Endothelial cell of umbilical vein (primary cell): Measurements from ENCODE around the gene GPR32. TPM values are rescaled to one million over a fixed set of nuclear protein-coding genes. Genes with fewer than 3 reads are reported as not detected.

Experiments used
- BruUV-seq: library from RNA; stranded (reverse); fragments of 400-500 nt; replicated peaks from 2 replicates; lab custom pipeline; 2021; lab: Mats Ljungman, UMichigan
- CTCF ChIA-PET: fragments of 300-600, 350-600 bp; sonication (Branson Sonifier 250); formaldehyde crosslinking; loops from one replicate; lab custom pipeline; 2021; ENCODE audit warnings: antibody characterized with exemption, inconsistent platforms; lab: Charles Lee
- POLR2A ChIA-PET: fragments of 300-600, 350-600 bp; sonication (Branson Sonifier 250); formaldehyde crosslinking; loops from one replicate; lab custom pipeline; 2021; ENCODE audit warnings: antibody characterized with exemption, inconsistent platforms; lab: Charles Lee
- DNase-seq: peaks from one replicate; pipeline ENCODE4 v3.0.0-alpha.2; 2011; ENCODE audit warnings: low read depth, low spot score
- FAIRE-seq: peaks from 2 replicates; lab custom pipeline; 2011; peaks lifted over from hg19 to GRCh38; lab: Jason Lieb, UNC
- H2AFZ ChIP-seq: 2 replicates; pipeline ENCODE4 v1.6.0; 2012; ENCODE audit warnings: low read depth, low read length, control low read depth, inconsistent platforms
- H3K27ac ChIP-seq: 2 replicates; pipeline ENCODE4 v1.5.1; 2011; ENCODE audit warnings: low read depth, mild to moderate bottlenecking, control low read depth, low read length, moderate library complexity; ENCODE audit not compliant: insufficient read depth
- H3K27me3 ChIP-seq, 2 experiments: 2 replicates each; pipeline versions ENCODE4 v1.6.0 to v1.6.1; 2011; ENCODE audit warnings: low read length in 2 of 2, mixed read lengths in 1 of 2; ENCODE audit not compliant: control insufficient read depth in 2 of 2, insufficient read depth in 2 of 2
- H3K36me3 ChIP-seq, 2 experiments: 2 replicates in 1 of 2; 3 replicates in 1 of 2; pipeline ENCODE4 v1.5.1; 2011; ENCODE audit warnings: low read length in 2 of 2, mild to moderate bottlenecking in 1 of 2, moderate library complexity in 1 of 2; ENCODE audit not compliant: control insufficient read depth in 2 of 2, insufficient read depth in 2 of 2; ENCODE audit errors: extremely low read depth in 1 of 2
- H3K4me1 ChIP-seq: 3 replicates; pipeline ENCODE4 v1.5.1; 2011; ENCODE audit warnings: mild to moderate bottlenecking, low read length; ENCODE audit not compliant: control insufficient read depth, insufficient read depth; ENCODE audit errors: extremely low read depth
- H3K4me2 ChIP-seq: 2 replicates; pipeline ENCODE4 v1.6.1; 2011; ENCODE audit warnings: low read length, control low read depth, mixed read lengths; ENCODE audit not compliant: insufficient read depth
- H3K4me3 ChIP-seq, 3 experiments: fragments of 200-600 bp in 1 of 3; sonication (generic), shearing (Covaris generic) in 1 of 3; replicated peaks in 1 of 3; 2 replicates each; pipeline ENCODE4 v1.5.1; 2011 to 2016; ENCODE audit warnings: control low read depth in 3 of 3, low read length in 3 of 3, mild to moderate bottlenecking in 2 of 3, inconsistent platforms in 1 of 3, low read depth in 1 of 3, moderate library complexity in 1 of 3; ENCODE audit not compliant: insufficient read depth in 1 of 3
- H3K79me2 ChIP-seq: 2 replicates; pipeline ENCODE4 v1.6.0; 2012; ENCODE audit warnings: low read length, inconsistent platforms; ENCODE audit not compliant: control insufficient read depth, insufficient read depth
- H3K9ac ChIP-seq: replicated peaks from 2 replicates; pipeline ENCODE3; 2011; ENCODE audit warnings: low read length, control low read depth; ENCODE audit not compliant: insufficient read depth; ENCODE audit errors: extremely low read depth
- H3K9me1 ChIP-seq: replicated peaks from 3 replicates; pipeline ENCODE4 v1.6.0; 2011; ENCODE audit warnings: mild to moderate bottlenecking, low read length; ENCODE audit not compliant: control insufficient read depth, insufficient read depth; ENCODE audit errors: extremely low read depth
- H3K9me3 ChIP-seq: replicated peaks from 2 replicates; pipeline ENCODE4 v1.5.1; 2012; ENCODE audit warnings: low read length, inconsistent platforms; ENCODE audit not compliant: control insufficient read depth, insufficient read depth
- H4K20me1 ChIP-seq: replicated peaks from 2 replicates; pipeline ENCODE3; 2011; ENCODE audit warnings: mild to moderate bottlenecking, low read length; ENCODE audit not compliant: control insufficient read depth, insufficient read depth; ENCODE audit errors: extremely low read depth
- CTCF ChIP-seq, 2 donors: IDR thresholded peaks; 1 replicate in 1 of 2; 2 replicates in 1 of 2; pipeline ENCODE4 v1.5.1; 2011; ENCODE audit warnings: low read length in 2 of 2, mild to moderate bottlenecking in 2 of 2, moderate library complexity in 2 of 2, control low read depth in 1 of 2, inconsistent platforms in 1 of 2, low read depth in 1 of 2; ENCODE audit not compliant: insufficient read depth in 1 of 2; ENCODE audit errors: extremely low read depth in 1 of 2
- EZH2 ChIP-seq: IDR thresholded peaks from 2 replicates; pipeline ENCODE4 v1.6.1; 2012; ENCODE audit warnings: borderline replicate concordance, low read depth, mild to moderate bottlenecking, moderate library complexity, low read length, inconsistent platforms; ENCODE audit not compliant: severe bottlenecking
- FOS ChIP-seq: IDR thresholded peaks from 2 replicates; pipeline ENCODE4 v1.6.1; 2011; ENCODE audit warnings: mild to moderate bottlenecking, low read length, moderate library complexity, borderline replicate concordance; ENCODE audit not compliant: insufficient read depth
- GATA2 ChIP-seq: IDR thresholded peaks from 2 replicates; pipeline ENCODE4 v1.7.0; 2011; ENCODE audit warnings: low read depth, mild to moderate bottlenecking, moderate library complexity, mixed read lengths, low read length; ENCODE audit not compliant: insufficient read length, insufficient read depth
- JUN ChIP-seq: IDR thresholded peaks from 2 replicates; pipeline ENCODE4 v1.6.1; 2011; ENCODE audit warnings: borderline replicate concordance, low read depth; ENCODE audit not compliant: insufficient read length, insufficient read depth
- MAX ChIP-seq: IDR thresholded peaks from 2 replicates; pipeline ENCODE4 v1.6.1; 2011; ENCODE audit not compliant: insufficient read depth, insufficient read length
- MYC ChIP-seq: IDR thresholded peaks from one replicate; pipeline ENCODE4 v1.6.1; 2011; ENCODE audit warnings: mild to moderate bottlenecking, low read depth, low read length
- POLR2A ChIP-seq: IDR thresholded peaks from 2 replicates; pipeline ENCODE4 v1.6.1; 2012; ENCODE audit warnings: low read depth, mild to moderate bottlenecking, control low read depth, low read length
- POLR2AphosphoS5 ChIP-seq: IDR thresholded peaks from 2 replicates; pipeline ENCODE4 v1.6.1; 2012; ENCODE audit warnings: low read depth, mild to moderate bottlenecking, control low read depth, low read length, moderate library complexity; ENCODE audit not compliant: insufficient read depth
- dilution Hi-C: fragments of 300-500 bp; cut with MboI; formaldehyde crosslinking; loops from one replicate; pipeline ENCODE4 v1.15.0; 2019; ENCODE audit warnings: low sequenced_read_pairs; ENCODE audit not compliant: extremely low pct_ligation_motif_present
- intact Hi-C: fragments of 100-400 bp; cut with micrococcal nuclease; formaldehyde crosslinking; loops from one replicate; pipeline ENCODE4 v1.10.0; 2022
- polyA plus RNA-seq, 4 experiments: library from polyadenylated mRNA; depleted of rRNA in 3 of 4; stranded (reverse) in 3 of 4; unstranded in 1 of 4; fragments of >200 nt; gene quantifications; 2 replicates each; pipeline versions ENCODE4 v1.2.1 to v1.2.3, GENCODE V29; 2011 to 2012; ENCODE audit warnings: missing spikeins in 1 of 4
- total RNA-seq: library from RNA; stranded (reverse); gene quantifications from 2 replicates; pipeline ENCODE4 v1.2.3, GENCODE V29; 2021

The GPR32 gene
- total and polyA plus RNA-seq, 2 donors (not counting 3 experiments of a cell fraction or from before 2014, with no cell fraction given), result not detected

GRCh38 chr19:50723069-50723468 is 47.2 kb upstream of the GPR32 start, which contains the start of gene CLEC11A:
CLEC11A (plus strand) TSS chr19:50723364; CDS start chr19:50723526, 162 bp downstream.
- FAIRE-seq, result peak; percentile 55

More at GRCh38 chr19:50723069-50723468, 47.2 kb upstream of the GPR32 start, which contains the start of gene CLEC11A:
- POLR2A ChIA-PET, result no interaction called here
- CTCF ChIA-PET, result interaction anchor here (1.0 to 3.4 kb wide), 5 partner anchors 18 to 185 kb away, joined by 4 to 20 read pairs (median 5); no protein-coding TSS in a partner anchor
- intact Hi-C loops, result loop anchor here (5.0 kb wide), 3 partner anchors 116 to 396 kb away; partner anchors contain the start of gene KCNC3
- H3K36me3 ChIP-seq, result no peaks in the 10 kb centered on the region
- TF ChIP-seq FOS (no peak), GATA2 (no peak), POLR2A (no peak), POLR2AphosphoS5 (no peak), MAX (no peak), CTCF (IDR thresholded peaks at IDR 0.05; ENCODE audit: extremely low read depth in 1 of 2, insufficient read depth in 1 of 2, low read depth in 1 of 2, low read length in 2 of 2) (no peak), EZH2 (no peak), JUN (no peak), MYC (no peak)
- DNase-seq, result no peak
- H2AFZ ChIP-seq, result peak within 1 kb of the TSS; percentile 72
- no peak within 1 kb of the TSS for H3K9ac ChIP-seq
- H3K27me3 ChIP-seq, result no peaks in the 10 kb centered on the region
- no peaks in the 10 kb centered on the region for H3K9me1 ChIP-seq
- H3K4me3 ChIP-seq, result peak within 1 kb of the TSS in 2 of 3 experiments; percentile 53 to 56
- dilution Hi-C loops, result no loop called here
- H3K79me2 ChIP-seq, result no peaks in the 10 kb centered on the region
- no TSS peak for BruUV-seq
- peak within 1 kb of the TSS; percentile 59 for H3K4me2 ChIP-seq
- no peaks in the 10 kb centered on the region for H3K9me3 ChIP-seq
- H3K27ac ChIP-seq, result no peak within 1 kb of the TSS
- peaks cover 20% of the 10 kb centered on the region for H3K4me1 ChIP-seq
- no peaks in the 10 kb centered on the region for H4K20me1 ChIP-seq
